NCI-H128 (cell line): ENCODE measurements around the gene EXOC1.

ENCODE experiments used
- DNase-seq: peaks from one replicate; lab custom pipeline; 2025; ENCODE audit not compliant: unreplicated experiment; lab: John Stamatoyannopoulos, UW

Gene EXOC1

GRCh38 chr4:55948726-55949481 lies 95.5 kb downstream of the EXOC1 start, which contains the start of gene CEP135:
CEP135 (plus strand) TSS chr4:55948945; CDS start chr4:55952131, 3,186 bp downstream.
- DNase-seq, result peak; percentile 84

- DNase-seq, result no peak
Observed at GRCh38 chr4:55949482-55949802, 96.0 kb downstream of the EXOC1 start.

- no peak for DNase-seq
Observed at GRCh38 chr4:55951191-55951922, 97.9 kb downstream of the EXOC1 start.
